GM19035 (cell line): Measurements from ENCODE around the gene BACE1-AS.
A peak's percentile ranks its signal among the peaks of the same experiment; 100 is the strongest.

Experiments used
- ATAC-seq: cut with Tn5 transposase; IDR thresholded peaks from one replicate; pipeline ENCODE4 v1.9.1; 2021; ENCODE audit not compliant: unreplicated experiment

The BACE1-AS gene

GRCh38 chr11:117287668-117288067, 3.5 kb upstream of the BACE1-AS start:
- ATAC-seq = no peak

- no peak for ATAC-seq
These were observed 1.4 kb upstream of the BACE1-AS start for GRCh38 chr11:117289795-117290194.

- ATAC-seq = no peak
These were observed 1.5 kb downstream of the BACE1-AS start for GRCh38 chr11:117292616-117293015.

- no peak for ATAC-seq
These were observed 4.4 kb downstream of the BACE1-AS start for GRCh38 chr11:117295438-117296137.

DNA sequence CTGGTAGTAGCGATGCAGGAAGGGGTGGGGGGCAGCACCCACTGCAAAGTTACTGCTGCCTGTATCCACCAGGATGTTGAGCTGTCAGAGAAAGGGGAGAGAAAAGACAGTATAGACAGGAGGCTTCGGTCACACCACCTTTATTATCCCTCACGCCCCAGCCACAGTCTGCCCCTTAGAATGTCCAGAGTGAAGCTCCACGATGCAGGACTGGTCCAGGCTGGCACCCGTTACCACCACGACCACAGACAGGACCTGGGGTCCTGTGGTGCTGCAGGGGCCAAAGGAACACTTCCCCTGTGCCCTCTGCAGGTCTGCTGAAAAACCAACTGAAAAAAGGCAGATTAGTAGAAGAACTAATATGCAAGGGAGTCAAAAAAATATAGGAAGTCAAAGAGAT, 5.7 kb downstream of the BACE1-AS start:
- ATAC-seq = no peak

GRCh38 chr11:117298195-117298594, 7.0 kb downstream of the BACE1-AS start:
- ATAC-seq = no peak

- no peak for ATAC-seq
These were observed 8.5 kb downstream of the BACE1-AS start for GRCh38 chr11:117299351-117300282.

DNA sequence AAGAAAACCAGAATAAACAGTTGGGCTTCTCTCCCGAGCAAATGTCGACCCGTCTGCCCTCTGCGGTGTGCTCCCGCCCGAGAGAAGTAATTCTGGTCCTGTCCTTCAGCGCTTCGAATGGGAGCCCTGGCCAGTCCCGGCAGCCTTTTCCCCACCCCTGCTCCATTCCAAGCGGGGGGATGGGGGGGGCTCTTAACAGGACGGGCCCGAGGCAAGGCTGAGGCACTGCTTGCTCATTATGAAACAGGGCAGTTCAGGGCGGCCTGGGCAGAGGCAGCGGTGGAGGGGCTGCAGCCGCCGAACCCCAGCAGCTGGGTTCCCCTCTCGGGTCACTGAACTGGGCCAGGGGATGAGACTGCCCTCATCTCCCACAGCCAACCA, 9.1 kb downstream of the BACE1-AS start:
- no peak for ATAC-seq

DNA sequence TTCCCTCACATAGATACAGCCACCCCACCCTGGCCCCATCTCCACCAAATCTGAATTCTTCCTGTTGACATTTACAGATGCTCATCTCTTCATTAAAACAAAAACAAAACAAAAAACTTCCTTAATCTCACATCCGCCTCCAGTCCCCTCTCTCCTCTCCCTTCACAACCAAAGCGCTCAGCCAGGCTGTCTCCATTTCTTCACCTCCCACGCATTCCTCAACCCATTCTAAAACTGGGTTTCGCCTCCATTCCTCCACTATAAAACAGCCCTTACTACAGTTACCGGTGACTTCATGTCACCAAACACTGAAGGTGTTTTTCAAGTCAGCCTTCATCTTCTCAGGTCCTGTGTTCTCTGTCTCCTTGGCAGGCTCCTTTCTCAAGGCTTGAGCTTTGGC, 9.6 kb downstream of the BACE1-AS start:
- no peak for ATAC-seq

GRCh38 chr11:117302228-117302627, 11.1 kb downstream of the BACE1-AS start:
- peak; percentile 55 for ATAC-seq

- ATAC-seq = no peak
These were observed 12.0 kb downstream of the BACE1-AS start for GRCh38 chr11:117303101-117303500.

DNA sequence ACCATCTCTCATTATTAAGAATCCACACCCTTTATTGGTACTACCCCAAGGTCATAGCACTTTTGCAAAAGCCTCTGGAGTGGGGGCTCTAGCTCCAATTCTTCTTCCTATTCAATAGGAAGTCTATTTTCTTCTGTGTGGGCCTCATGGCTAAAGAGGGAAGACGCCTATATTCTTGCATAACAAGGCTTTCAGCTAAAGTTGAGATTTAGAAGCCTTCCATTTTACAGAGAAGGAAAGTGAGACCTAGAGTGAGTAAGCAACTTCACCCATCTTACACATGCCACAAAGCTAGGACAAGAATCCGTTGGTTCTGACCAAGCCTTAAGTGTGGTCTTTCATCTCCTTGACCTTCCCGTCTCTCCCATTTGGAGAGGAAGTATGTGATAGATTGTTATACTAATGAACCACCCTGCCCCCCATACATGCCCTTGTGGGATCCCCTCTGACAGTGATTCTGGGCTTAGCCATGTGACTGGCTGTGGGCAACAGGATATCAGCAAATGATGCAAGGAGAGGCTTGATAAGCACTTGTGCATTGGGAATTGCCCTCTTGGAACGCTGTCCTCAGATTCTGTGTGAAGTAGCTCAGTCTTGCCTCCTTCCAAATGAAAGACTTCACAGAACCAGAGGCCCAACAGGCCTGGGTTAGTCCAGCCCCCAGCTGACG, 12.6 kb downstream of the BACE1-AS start:
- no peak for ATAC-seq

- no peak for ATAC-seq
These were observed 14.0 kb downstream of the BACE1-AS start for GRCh38 chr11:117305145-117305544.

GRCh38 chr11:117309310-117309709, 18.2 kb downstream of the BACE1-AS start:
- ATAC-seq = no peak

DNA sequence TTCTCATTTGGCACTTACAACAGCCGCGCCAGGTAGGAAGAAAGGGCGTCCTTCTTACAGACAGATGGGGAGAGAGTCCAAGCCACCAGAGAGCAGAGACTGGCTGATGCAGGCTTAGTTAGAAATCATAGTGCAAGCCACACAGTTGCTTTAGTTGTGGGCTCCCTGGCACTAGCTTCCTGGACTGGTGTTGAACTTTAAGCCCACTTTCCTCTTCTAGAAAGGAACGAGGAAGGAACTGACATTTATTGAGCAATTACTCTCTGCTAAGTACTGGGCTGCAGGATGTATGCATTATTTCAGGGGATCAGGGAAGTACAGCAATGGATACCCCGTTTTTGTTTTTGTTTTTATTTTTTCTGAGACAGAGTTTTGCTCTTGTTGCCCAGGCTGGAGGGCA, 21.9 kb downstream of the BACE1-AS start:
- ATAC-seq = no peak

GRCh38 chr11:117313828-117314768, 23.0 kb downstream of the BACE1-AS start:
- ATAC-seq = no peak

DNA sequence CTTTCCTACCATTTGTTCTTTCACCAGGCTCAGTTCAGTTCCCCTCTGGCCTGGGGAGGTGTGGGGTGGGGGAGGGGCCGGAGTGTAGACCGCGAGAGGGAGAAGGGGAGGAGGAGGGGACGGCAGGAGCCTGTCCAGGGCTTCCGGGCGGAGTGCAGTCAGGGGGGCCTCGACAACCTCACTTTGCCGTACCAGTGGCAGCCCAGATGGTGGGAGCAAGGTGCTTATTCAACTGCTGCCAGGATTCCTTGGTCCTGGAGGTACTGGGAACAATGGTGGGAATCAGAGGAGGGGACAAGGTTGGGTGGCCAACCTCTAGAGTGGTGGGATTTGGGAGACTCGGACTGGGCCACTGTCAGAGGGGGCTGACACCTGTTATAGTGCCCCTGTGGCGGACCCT, 23.7 kb downstream of the BACE1-AS start:
- no peak for ATAC-seq

DNA sequence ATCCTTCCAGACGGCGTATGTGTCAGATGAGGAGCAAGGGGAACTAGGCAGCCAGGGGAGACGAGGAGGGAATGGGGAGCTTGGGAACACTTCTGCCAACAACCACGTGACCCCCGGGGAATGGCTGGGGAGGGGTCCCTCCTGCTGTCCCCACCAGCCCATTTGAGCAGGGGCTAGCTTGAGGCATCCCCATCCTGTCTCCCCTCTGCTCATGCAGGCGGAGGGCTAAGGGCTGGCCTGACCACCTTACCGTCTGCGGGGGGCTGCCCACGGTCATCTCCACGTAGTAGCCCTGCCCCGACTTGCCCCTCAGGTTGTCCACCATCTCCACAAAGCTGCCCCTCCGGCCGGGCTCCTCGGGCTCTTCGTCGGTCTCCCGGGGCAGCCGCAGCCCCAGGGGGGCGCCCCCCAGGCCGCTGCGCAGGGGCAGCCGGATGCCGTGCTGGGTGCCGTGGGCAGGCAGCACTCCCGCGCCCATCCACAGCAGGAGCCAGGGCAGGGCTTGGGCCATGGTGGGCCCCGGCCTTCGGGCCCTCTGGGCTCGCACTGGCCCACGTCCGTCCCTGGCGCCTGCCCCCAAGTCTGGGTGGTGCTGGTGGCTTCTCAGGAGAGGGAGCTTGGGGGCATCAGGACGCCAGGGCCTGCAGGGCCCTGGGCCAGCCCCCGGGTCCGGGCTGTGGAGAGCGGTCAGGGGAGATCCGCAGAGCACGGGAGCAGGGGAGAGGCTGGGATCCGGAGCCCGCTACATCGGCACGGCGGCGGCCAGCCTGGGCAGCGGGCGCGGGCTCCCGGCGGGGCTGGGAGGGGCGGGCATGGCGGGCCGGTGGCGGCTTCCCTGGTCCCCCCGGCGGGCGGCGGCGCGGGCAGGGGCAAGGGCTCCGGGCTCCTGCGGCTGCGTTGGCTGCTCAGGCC, 24.4 kb downstream of the BACE1-AS start:
- no peak for ATAC-seq

GRCh38 chr11:117316197-117316961, 25.2 kb downstream of the BACE1-AS start, which contains the start of gene BACE1:
BACE1 (minus strand) TSS chr11:117316256; CDS start chr11:117315795, 461 bp downstream.
- no peak for ATAC-seq
